Activated CD4-positive, alpha-beta T cell treated with anti-CD3 and anti-CD28 coated beads, Interleukin-2, amount 50 U/mL, for 1 hour (primary cell): Measurements from ENCODE around the gene CEP72.
"Not testable (repeated sequence)": the region's sequence is repeated elsewhere in the genome, so short reads cannot be mapped to it uniquely, and the experiment has no call there.

Experiments
- DNase-seq: peaks from one replicate; pipeline ENCODE4 v3.0.0-alpha.2; 2020

Gene CEP72

GRCh38 chr5:601771-602465, 10.2 kb upstream of the CEP72 start:
- no peak for DNase-seq

GRCh38 chr5:602466-603035, 9.6 kb upstream of the CEP72 start:
- no peak for DNase-seq

GRCh38 chr5:603081-603998, 8.8 kb upstream of the CEP72 start:
- DNase-seq: no peak

DNA sequence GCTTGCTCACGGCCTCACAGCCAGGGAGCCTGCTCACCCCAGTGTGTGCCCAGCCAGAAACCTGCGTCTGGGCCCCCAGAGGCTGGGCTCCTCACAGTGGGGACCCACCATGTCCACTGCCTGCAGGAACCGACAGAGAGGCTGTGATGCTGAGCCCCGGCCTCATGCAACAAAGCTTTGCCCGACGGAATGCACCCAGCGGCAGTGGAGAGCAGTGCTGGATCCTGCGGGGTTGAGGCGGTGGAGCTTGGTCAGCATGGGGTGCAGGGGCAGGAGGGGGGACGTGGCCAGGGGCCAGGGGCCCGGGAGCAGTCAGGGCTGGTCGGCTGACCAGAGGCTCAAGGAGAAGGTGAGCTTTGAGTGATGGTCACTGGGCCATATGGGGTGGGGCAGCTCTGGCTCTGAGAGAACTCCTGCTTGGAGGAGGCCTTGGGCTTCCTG, 7.7 kb upstream of the CEP72 start:
- no peak for DNase-seq

- not testable (repeated sequence) for DNase-seq
Measured at GRCh38 chr5:605090-605489, 7.0 kb upstream of the CEP72 start.

DNA sequence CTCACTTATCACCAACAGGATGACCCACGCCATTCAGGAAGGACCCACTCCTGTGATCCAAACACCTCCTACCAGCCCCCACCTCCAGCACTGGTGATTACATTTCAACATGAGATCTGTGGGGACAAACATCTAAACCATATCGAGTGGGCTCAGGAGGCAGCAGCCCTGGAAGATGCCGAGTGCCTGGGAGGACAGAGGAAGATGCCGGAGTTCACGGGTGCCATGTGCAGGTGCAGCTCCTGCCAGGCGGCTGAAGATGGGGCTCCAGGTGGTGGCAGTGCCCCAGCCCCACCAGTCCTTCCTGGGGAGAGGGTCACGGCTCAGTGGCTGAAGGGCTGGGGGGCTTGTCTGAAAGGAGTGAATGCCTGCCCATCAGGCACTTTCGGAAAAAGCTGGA, 6.1 kb upstream of the CEP72 start:
- DNase-seq: no peak

GRCh38 chr5:606526-607399, 5.4 kb upstream of the CEP72 start:
- DNase-seq: no peak

DNA sequence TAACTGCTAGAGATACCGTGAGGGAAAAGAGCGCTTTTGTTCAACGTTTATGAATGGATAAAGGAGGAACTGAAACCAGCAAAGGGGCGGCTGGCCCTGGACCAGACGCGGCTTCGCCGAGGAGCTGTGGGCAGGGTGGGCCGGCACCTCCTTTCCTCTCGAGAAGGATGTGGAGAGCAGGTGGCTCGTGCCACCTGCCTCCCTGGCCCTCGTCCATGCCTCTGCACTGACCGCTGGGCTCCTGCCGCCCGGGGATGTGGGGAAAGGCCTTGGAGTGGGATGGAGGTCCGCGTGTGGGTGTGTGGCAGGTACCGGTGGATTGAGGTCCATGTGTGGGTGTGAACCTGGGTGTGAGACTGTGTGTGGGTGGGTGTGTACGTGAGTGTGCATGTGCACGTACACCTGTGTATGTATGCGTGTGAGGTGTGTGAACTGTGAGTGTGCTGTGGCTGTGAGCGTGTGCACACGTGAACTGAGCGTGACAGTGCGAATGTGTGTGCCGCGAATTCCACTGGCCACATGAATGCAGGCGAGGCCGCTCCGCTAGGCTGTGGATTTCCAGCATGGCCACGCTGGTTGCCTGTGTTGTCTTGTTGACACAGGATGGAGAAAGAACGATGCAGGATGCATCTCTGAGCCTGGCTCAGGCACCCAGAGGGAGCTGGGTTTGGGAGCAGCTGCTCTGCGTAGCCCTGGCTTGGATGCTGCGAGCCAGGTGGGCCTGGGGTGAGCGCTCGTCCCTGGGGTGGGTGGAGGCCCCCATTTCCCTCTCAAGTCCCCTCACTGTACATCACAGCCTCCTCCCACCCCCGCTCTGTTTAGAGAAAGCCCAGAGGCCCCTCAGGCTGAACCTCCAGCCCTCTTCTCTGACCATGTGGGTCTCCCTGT, 4.4 kb upstream of the CEP72 start:
- DNase-seq: no peak

DNA sequence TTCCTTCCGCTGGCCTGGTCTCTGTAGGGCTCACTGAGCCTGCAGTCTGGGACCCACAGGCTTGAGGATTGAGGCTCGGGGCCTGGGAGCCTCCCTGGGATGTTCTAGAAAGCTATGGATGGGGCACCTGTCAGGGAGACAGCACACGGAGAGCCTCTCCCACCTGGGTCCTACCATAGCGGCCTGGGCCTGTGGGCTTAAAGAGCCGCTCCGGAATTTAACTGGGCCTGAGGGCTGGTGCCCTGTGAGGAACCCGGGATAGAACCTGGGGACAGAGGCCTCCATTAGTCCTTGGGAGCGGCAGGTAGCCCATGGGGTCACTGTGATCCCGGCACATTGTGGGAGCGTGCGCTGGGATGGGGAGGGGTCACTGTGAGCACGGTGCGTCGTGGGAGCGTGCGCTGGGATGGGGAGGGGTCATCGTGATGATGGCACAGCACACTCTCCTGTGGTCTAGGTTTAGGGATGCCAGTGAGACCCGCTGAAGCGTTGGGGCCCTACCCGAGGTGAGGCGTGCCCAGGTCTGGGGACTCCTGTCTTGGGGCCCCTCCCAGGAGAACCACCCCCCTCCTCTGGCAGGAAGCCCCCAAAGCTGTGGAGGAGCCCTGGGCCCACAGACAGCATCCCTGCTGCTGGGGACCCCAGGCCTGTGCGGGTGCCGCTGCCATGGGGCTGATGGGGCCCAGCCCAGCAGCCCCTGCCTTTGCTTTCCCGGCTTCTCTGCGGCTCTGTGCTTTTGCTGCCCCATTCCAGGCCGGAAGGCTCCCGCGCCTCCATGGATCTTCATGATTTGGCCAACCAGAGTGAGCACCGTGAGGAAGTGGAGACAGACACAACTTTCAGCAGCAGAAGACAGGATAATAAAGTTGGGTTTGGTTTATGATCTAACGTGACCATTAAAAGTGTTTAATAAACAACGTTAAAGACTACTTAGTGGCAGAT, 3.4 kb upstream of the CEP72 start:
- no peak for DNase-seq

DNA sequence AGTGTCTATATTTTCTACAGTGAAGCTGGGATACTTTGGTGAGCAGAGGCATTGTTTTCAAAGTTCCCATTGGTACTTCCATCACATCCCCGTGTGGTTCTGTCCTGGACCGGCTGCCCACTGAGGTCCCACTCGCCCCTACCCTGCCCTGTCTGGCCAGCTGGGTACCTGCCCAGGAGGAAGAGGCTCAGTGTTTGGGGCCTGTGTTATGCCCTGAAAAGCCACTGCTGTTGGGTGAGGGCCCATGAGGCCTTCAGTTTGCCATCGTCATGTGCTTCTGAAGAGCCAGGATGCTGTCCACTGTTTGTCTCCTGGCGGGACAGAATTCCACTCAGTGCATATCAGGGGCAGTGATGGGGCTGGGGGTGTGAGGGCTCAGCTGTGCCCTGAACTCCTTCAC, 2.6 kb upstream of the CEP72 start:
- DNase-seq: no peak

DNA sequence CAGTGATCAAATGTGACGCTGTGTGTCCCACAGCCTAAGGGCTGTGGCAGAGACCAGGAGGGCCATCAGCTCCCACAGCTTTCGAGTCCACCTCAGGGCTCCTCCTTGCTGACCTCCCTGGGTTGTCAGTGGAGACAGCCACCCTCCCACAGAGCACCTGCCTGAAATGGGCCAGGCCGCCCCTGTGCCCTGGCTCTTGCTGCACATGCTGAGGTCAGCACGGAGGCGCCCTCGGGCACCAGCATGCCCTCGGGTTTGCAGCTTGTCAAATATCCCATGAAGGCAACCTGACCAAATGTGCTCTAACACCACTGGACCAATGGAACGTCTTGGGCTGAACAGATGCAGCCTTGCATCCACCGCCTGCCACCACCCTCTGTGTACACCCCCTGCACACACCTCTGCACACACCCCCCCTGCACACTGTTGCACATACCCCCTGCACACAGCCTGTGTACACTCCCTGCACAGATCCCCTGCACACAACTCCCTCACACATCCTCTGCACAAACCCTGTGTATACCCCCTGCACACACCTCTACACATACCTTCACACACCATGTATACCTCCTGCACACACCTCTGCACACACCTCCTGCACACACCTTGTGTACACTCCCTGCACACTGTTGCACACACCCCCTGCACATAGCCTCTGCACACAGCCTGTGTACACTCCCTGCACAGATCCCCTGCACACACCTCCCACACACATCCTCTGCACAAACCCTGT, 2.0 kb upstream of the CEP72 start:
- no peak for DNase-seq

GRCh38 chr5:610744-611730, 1.1 kb upstream of the CEP72 start:
- DNase-seq: no peak

- peak; percentile 13 for DNase-seq
Measured at GRCh38 chr5:612498-613424, 621 bp downstream of the CEP72 start.

- no peak for DNase-seq
Measured at GRCh38 chr5:616484-617039, 4.4 kb downstream of the CEP72 start.

DNA sequence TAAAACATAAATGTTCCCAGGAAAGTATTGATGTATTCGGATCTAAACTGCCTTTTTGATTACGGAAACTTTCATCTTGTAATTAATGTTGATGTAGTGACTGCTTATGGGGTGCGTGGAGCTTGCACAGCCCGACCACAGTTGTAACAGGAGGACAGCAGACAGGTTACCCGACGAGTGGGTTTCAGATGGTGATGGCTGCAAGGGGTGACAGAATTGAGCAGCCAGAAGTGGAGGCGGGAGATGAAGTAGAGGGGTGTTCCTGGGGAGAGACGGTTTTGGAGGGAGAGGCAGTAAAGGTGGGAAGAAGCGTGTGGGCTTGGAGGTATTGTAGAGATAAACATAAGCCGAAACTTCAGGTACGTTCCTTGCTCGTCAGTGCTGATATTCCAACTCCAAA, 5.8 kb downstream of the CEP72 start:
- no peak for DNase-seq

- no peak for DNase-seq
Measured at GRCh38 chr5:618450-618849, 6.3 kb downstream of the CEP72 start.

DNA sequence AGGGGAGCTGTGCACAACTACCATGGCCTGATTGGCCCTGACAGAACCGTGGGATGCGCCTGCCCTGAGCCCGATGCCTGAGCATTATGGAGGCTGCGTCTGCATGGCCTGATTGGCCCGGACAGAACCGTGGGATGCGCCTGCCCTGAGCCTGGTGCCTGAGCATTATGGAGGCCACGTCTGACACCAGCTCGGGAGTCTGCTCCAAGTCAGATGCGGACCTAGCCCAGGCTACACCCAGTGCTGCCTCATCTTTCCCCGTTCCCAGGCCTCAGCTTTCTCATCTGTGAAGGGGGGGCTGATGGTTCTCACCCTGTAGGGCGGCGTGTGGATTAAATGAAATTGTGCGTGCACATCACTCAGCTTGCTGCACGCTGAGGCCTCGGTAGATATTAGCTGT, 7.3 kb downstream of the CEP72 start:
- DNase-seq: no peak
